AG08395 (cell line): ENCODE results near the gene YIF1A.
A peak's percentile ranks its signal among the peaks of the same experiment; 100 is the strongest.
"Not testable (repeated sequence)": the region's sequence is repeated elsewhere in the genome, so short reads cannot be mapped to it uniquely, and the experiment has no call there.

Experiments
- DNase-seq: peaks from one replicate; pipeline ENCODE4 v3.0.0; 2012; ENCODE audit warnings: mixed read lengths, low spot score

The YIF1A gene

GRCh38 chr11:66326261-66327111, 37.5 kb upstream of the YIF1A start:
- DNase-seq, result peak; percentile 70

DNA sequence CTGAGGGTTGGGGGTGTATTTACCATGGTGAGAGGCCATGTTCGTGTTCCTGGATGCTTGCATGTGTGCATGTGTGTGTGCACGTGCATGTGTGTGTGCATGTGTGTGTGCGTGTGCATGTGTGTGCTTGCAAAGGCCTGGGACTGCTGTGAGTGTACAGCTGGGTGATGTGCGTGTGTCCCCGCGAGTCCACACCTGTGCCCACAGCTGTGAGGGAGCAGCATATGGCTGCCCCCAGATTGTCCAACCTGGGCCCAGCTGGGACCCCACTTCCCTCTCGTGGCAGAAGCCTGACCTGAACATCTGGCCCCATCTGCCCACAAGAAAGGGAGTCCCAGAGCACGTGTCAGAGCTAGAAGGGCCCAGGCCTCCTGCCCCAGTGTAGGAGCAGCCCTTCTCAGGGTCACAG, 36.3 kb upstream of the YIF1A start:
- DNase-seq, result no peak

GRCh38 chr11:66324664-66325063, 35.7 kb upstream of the YIF1A start:
- peak; percentile 44 for DNase-seq

DNA sequence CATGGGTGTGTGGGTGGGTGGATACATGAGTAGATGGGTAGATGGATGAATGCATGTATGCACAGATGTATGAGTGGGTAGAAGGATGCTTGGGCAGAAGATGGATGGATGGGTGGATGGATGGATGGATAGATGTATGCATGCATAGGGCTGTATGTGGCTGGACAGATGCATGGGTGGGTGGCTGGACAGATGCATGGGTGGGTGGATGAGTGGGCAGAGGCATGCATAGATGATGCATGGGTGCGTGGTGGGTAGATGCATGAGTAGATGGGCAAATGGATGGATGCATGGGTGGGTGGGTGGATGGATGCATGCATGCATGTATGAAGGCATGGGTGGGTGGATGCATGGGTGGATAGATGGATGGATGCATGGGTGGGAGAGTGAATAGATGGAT, 34.7 kb upstream of the YIF1A start:
- no peak for DNase-seq

DNA sequence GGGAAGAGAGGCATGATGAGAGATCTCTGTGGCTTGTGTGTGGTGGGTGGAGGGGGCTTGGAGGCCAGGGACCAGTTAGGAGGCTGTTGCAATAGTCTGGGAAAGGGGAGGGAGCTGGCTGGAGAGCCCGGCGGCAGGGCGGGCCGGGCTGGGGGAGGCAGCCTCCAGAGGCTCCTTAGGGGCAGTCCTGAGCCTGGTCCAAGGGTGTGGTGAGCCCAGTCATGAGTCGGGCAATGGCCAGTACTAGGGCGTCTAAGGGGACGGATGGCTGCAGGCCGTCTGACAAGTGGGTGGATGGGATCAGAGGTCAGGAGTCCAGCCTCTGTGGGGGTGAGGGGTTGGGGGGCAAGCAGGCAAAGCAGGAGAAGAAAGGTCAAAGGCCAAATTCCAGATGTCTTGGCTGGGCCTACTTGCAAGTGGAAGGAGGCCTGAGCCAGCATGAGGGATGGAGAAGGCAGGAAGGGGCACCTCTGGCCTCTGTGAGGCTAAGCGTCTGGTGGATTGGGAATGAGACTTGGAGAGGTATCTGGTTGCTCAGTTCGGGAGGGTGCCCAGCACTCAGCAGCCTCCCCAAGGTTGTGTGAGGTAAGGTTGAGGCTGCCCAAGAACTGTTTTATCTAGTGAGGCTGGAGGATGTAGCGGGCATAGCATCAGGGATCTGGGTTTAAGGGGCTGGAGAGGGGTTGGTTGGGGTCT, 33.9 kb upstream of the YIF1A start:
- peak; percentile 18 for DNase-seq

DNA sequence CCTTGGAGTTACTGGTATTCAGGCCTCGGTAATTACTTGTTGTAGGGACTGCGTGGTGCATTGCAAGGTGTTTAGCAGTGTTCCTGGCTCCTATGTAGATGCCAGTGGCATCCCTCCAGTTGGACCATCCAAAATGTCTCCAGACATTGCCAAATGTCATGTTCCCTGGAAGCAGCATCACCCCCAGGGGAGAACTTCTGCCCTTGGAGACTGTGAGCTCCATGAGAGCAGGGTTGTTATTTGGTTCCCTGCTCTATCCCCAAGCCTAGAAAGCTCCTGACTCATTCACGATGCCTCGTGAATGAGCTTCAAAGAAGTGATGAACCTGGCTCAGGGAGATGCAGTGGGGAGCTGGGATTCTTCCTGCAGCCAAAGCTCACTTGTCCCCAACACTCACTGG, 32.7 kb upstream of the YIF1A start:
- no peak for DNase-seq

DNA sequence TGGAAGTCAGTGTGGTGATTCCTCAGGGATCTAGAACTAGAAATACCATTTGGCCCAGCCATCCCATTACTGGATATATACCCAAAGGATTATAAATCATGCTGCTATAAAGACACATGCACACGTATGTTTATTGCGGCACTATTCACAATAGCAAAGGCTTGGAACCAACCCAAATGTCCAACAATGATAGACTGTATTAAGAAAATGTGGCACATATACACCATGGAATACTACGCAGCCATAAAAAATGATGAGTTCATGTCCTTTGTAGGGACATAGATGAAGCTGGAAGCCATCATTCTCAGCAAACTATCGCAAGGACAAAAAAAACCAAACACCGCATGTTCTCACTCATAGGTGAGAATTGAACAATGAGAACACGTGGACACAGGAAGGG, 31.8 kb upstream of the YIF1A start:
- DNase-seq, result not testable (repeated sequence)

- DNase-seq, result not testable (repeated sequence)
These were observed 31.3 kb upstream of the YIF1A start for GRCh38 chr11:66320289-66320688.

GRCh38 chr11:66318600-66318970, 29.6 kb upstream of the YIF1A start:
- DNase-seq, result peak; percentile 18

DNA sequence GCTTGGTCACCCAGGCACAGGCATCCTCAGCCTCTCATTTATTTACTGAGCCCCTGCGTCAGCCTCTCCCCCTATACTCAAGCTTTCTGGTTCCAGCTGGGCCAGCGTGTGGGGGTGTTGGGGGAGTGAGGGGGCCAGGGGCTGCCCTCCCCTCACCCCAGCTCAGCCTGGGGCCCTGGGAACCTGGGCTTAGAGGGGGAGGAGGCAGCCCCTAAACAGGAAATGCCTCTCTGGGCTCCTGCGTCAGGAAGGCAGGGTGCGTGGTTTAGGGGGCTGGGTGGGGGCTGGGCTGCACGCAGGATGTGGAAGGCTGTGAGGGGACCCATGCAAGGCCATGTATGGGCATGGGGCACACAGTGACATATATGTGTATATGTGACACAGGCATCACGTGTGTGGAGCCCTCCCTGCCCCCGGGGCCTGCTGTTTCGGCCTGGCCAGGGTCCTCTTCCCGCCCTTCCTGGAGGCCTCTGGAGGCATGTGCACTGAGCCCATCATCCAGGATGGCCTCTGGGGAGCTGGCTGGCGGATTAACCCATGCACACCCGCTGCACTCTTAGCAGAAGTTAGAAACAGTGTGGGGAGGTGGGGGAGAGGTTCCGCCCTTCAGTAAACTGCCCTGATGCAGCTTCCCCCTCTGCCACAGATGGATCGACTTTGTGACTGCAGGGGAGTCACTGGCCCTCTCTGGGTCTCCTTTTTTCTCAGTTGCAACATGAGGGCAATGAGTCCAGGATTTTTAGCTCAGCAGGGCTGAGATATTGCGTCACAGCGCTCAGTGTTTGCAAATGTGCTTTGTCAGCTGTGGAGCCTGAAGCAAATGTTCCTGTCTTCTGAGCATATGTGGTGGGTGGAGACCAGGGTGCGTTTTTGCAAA, 29.0 kb upstream of the YIF1A start:
- DNase-seq, result peak; percentile 46

GRCh38 chr11:66317322-66317722, 28.4 kb upstream of the YIF1A start:
- DNase-seq, result peak; percentile 76

DNA sequence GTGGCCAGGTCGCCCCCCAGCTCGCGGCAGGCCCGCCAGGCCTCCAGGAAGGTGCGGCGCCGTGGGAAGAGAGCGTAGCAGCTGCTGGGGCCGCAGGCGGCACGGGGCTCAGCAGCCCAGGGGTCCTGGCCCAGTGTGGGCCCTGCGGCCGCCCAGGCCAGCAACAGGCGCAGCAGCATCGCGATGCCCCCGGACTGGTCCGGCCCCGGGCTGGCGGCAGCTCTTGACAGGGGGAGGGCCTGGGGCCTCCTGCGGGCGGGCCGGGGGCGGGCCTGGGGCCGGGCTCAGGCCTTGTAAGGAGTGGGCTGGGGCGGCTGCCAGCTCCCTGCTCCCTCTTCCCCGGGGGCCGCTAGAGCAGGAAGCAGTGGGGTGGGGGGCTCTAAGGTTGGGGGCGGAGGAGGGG, 27.9 kb upstream of the YIF1A start, which contains the start of gene CD248:
Gene CD248, minus strand, starts transcription at position 196 of the 403 bp plus-strand sequence. Its CDS starts 17 bp downstream, at position 179.
- peak; percentile 72 for DNase-seq

GRCh38 chr11:66315921-66316811, 27.2 kb upstream of the YIF1A start:
- DNase-seq, result no peak

- no peak for DNase-seq
These were observed 26.5 kb upstream of the YIF1A start for GRCh38 chr11:66315498-66315885.

- no peak for DNase-seq
These were observed 25.9 kb upstream of the YIF1A start for GRCh38 chr11:66314561-66315497.

DNA sequence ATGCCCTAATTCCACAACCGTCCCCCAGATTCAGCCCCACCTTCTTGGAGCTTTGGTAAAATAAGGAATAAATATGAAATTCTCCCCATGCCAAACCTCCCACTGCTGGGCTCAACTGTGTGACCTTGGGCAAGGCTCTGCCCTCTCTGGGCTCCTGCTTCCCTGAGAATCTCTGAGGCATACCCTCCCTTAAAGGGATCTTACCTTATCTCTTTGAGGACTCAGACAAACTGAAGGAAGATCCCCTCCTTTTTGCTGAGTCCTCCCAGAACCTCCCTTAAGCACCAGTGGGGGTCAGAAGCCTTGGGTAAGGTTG, 25.2 kb upstream of the YIF1A start:
- DNase-seq, result no peak

GRCh38 chr11:66313321-66314185, 24.6 kb upstream of the YIF1A start:
- no peak for DNase-seq

- DNase-seq, result peak; percentile 98
These were observed 23.8 kb upstream of the YIF1A start for GRCh38 chr11:66312549-66313320.
